Endothelial cell (in vitro differentiated cells): Measurements from ENCODE around the gene PPP1R1C. TPM values are rescaled to one million over a fixed set of nuclear protein-coding genes. Genes with fewer than 3 reads are reported as not detected.

Experiments used
- DNase-seq: peaks from one replicate; pipeline ENCODE4 v3.0.0; 2021; ENCODE audit warnings: low spot score
- H3K27ac Mint-ChIP-seq: one replicate; pipeline ENCODE4 v1.8.0; 2021; ENCODE audit warnings: mixed read lengths, inconsistent platforms; ENCODE audit not compliant: unreplicated experiment
- H3K27me3 Mint-ChIP-seq: one replicate; pipeline ENCODE4 v1.8.0; 2021; ENCODE audit warnings: mild to moderate bottlenecking, moderate library complexity, mixed read lengths, inconsistent platforms; ENCODE audit not compliant: unreplicated experiment
- H3K36me3 Mint-ChIP-seq: one replicate; pipeline ENCODE4 v1.8.0; 2021; ENCODE audit warnings: mild to moderate bottlenecking, low read depth, mixed read lengths, inconsistent platforms; ENCODE audit not compliant: unreplicated experiment
- H3K4me1 Mint-ChIP-seq: one replicate; pipeline ENCODE4 v1.8.0; 2021; ENCODE audit warnings: mild to moderate bottlenecking, mixed read lengths, inconsistent platforms; ENCODE audit not compliant: unreplicated experiment
- H3K4me3 Mint-ChIP-seq: one replicate; pipeline ENCODE4 v1.8.0; 2021; ENCODE audit warnings: mild to moderate bottlenecking, mixed read lengths, inconsistent platforms; ENCODE audit not compliant: unreplicated experiment
- H3K9me3 Mint-ChIP-seq: one replicate; pipeline ENCODE4 v1.8.0; 2021; ENCODE audit warnings: mixed read lengths, inconsistent platforms; ENCODE audit not compliant: unreplicated experiment
- CTCF ChIP-seq: fragments of 200-600 bp; sonication (generic); IDR thresholded peaks from one replicate; pipeline ENCODE4 v1.5.0; 2021; ENCODE audit warnings: antibody characterized with exemption; ENCODE audit not compliant: unreplicated experiment
- total RNA-seq: library from RNA; stranded (reverse); fragmentation: NEBNext Ultra II Directional; extraction: Animal tissue kit (Norgen Biotek cat#: 25700); gene quantifications from one replicate; pipeline ENCODE4 v1.2.1, GENCODE V29; 2021; ENCODE audit not compliant: unreplicated experiment

PPP1R1C gene
- total RNA-seq, 1 donor from 2014 or later, result 0.97 TPM

DNA sequence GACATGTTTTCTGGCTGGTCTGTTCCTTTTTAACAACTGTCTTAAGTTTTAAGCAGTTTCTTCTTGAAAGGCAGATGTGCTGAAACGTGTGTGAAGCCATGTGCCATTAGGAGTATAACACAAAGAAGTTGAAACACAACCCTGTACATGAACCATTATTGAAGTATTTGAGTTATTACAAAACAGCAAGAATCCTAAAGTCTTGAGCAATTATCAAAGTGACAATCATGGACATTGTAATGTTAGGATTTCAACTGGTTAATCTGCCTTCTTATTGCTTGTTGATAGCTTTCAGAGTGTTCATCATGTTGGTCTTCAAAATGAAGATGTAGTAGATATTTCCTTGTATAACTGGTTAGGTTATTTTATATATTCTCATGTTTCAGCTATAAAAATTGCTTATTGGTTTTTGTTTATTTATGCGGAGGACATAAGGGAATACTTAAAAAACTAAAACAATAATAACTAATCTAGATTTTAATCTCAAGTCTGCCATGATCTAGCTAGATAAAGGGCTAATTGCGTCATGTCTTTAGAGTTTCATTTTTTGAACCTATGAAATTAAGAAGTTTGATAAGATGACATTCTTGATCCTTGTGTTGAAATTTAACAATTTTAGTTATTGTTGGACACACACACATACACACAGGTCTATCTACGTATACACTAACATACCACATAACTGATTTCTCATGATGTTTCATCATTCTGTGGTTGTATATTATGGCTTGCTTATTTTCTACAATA lies 21.1 kb downstream of the PPP1R1C start:
- Mint-ChIP-seq H3K4me1 (no peaks in the 10 kb centered on the region), H3K4me3 (no peak overlapping the region), H3K9me3 (no peaks in the 10 kb centered on the region), H3K27me3 (no peaks in the 10 kb centered on the region), H3K27ac (no peak overlapping the region), H3K36me3 (no peaks in the 10 kb centered on the region)
- TF ChIP-seq CTCF, result no peak
- no peak for DNase-seq

DNA sequence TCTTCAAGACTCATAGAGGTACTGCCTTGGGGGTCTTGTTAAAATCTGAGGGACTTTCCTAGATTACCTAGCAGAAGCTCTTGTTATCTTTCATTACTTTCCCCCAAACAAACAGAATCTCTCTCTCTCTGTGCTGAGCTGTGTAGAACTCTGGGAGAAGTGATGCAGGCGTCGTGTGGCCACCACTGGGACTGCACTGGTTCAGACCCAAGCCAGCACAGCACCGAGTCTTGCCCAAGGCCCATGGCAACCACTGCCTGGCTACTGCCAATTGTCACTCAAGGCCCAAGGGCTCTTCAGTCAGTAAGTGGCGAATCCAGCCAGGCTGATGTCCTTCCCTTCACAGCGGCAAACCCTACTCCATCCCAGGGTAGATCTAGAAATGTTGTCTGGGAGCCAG lies 28.6 kb downstream of the PPP1R1C start:
- no peak for DNase-seq
- no peak for TF ChIP-seq CTCF
- H3K27ac Mint-ChIP-seq, result no peak overlapping the region
- H3K9me3 Mint-ChIP-seq, result no peaks in the 10 kb centered on the region
- H3K4me1 Mint-ChIP-seq, result no peaks in the 10 kb centered on the region
- H3K4me3 Mint-ChIP-seq, result no peak overlapping the region
- no peaks in the 10 kb centered on the region for H3K36me3 Mint-ChIP-seq
- H3K27me3 Mint-ChIP-seq, result peaks cover 3% of the 10 kb centered on the region

DNA sequence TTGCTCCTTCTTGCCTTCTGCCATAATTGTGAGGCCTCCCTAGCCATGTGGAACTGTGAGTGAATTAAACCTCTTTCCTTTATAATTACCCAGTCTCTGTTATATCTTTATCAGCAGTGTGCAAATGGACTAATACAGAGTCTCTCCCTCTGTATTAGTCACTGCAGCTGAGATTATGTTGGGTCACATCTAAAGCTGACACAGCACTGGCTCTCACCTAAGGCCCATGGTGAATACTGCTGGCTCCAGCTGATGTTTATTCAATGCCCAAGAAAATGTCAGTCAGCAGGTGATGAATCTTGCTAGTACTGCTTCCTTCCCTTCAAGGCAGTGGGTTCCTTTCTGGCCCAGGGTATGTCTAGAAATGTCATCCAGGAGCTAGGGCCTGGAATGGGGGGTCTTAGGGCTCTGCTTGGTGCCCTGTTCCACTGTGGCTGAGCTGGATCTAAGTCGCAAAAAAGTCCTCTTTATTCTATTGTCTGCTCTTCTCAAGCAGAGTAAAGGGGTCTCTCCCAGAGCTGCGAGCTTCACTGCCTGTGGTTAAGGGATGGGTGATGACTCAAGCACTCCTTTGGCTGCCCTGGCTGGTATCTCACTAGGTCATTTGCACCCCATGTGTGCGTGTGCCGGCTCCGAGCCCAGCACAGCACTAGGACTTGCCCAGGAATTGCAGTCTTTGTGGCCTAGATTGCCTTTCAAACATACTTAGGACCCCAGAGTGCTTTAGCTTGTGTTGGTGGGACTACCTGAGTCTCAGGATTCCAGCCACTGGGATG lies 29.9 kb downstream of the PPP1R1C start:
- TF ChIP-seq CTCF, result no peak
- no peaks in the 10 kb centered on the region for H3K9me3 Mint-ChIP-seq
- DNase-seq, result no peak
- no peak overlapping the region for H3K4me3 Mint-ChIP-seq
- no peaks in the 10 kb centered on the region for H3K36me3 Mint-ChIP-seq
- H3K4me1 Mint-ChIP-seq, result no peaks in the 10 kb centered on the region
- H3K27ac Mint-ChIP-seq, result no peak overlapping the region
- H3K27me3 Mint-ChIP-seq, result peaks cover 3% of the 10 kb centered on the region

GRCh38 chr2:182018218-182018617 lies 32.6 kb downstream of the PPP1R1C start:
- Mint-ChIP-seq H3K4me3 (no peak overlapping the region), H3K36me3 (no peaks in the 10 kb centered on the region), H3K27me3 (peaks cover 3% of the 10 kb centered on the region), H3K27ac (no peak overlapping the region), H3K9me3 (no peaks in the 10 kb centered on the region), H3K4me1 (no peaks in the 10 kb centered on the region)
- DNase-seq, result no peak
- no peak for TF ChIP-seq CTCF

GRCh38 chr2:182019731-182020130 lies 34.1 kb downstream of the PPP1R1C start:
- Mint-ChIP-seq H3K27me3 (peaks cover 1% of the 10 kb centered on the region), H3K4me3 (no peak overlapping the region), H3K9me3 (no peaks in the 10 kb centered on the region), H3K27ac (no peak overlapping the region), H3K36me3 (no peaks in the 10 kb centered on the region), H3K4me1 (no peaks in the 10 kb centered on the region)
- no peak for TF ChIP-seq CTCF
- no peak for DNase-seq
